Prostate gland (tissue), 2 donors: ENCODE results near the gene DRG2.

ENCODE experiments used
- CTCF ChIP-seq, 4 experiments: fragments of 200-600 bp in 2 of 4; fragments of 450-650 bp in 2 of 4; sonication (generic) in 2 of 4; IDR thresholded peaks; 1 replicate in 3 of 4; 2 replicates in 1 of 4; pipeline ENCODE4 v1.5.1; 2016 to 2019; ENCODE audit warnings: antibody characterized with exemption in 4 of 4, mild to moderate bottlenecking in 2 of 4, moderate library complexity in 2 of 4
- POLR2A ChIP-seq: fragments of 450-650 bp; IDR thresholded peaks from one replicate; pipeline ENCODE4 v1.6.1; 2016; ENCODE audit warnings: antibody characterized with exemption, mild to moderate bottlenecking
- POLR2AphosphoS5 ChIP-seq: sonication (generic); formaldehyde crosslinking; IDR thresholded peaks from one replicate; pipeline ENCODE4 v1.6.1; 2017; ENCODE audit warnings: antibody characterized with exemption

- TF ChIP-seq CTCF (IDR thresholded peaks at IDR 0.05) (no peak), POLR2A (no peak), POLR2AphosphoS5 (no peak)
Observed at GRCh38 chr17:18108401-18109312, 20.9 kb downstream of the DRG2 start, which contains the start of gene MYO15A.
